ENCODE measurements around the gene IL20. TPM values are rescaled to one million over a fixed set of nuclear protein-coding genes. Genes with fewer than 3 reads are reported as not detected.

The IL20 gene
- total and polyA plus RNA-seq, 10 of the 15 experiments (the other 5 are each of a cell fraction or from before 2014, with no cell fraction given) = 0.08 to 0.13 TPM; not detected in 8

DNA sequence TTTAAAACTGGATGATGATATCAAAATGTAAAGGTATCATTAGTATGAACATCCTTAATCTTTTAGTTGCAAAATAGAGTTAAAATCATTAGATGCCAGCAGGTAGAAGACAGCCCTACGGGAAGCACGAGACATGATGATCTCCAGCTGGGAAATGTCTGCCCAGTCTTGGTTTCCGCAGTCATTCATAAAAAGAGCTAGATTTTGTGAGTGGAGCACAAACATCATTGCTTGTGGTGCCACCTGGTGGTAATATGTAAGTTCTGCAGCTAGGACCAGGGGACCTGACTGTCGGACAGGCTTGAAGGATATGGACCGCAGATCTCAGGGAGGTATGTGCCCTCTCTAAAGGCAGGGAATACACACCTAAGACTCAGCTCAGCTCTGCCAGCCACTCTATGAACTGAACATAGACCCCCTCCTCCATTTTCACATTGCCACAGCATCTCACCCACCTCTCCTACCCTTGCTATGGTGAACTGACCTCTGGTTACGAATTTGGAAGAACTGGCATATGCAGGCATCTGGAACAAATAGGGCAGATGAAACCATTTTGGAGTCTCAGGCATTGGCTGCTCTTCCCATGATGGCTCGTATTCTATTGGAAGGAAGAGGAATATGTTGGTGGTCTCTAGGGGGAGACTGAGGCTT lies 47.1 kb downstream of the IL20 start (continued):
- TF ChIP-seq, protein P1, sequence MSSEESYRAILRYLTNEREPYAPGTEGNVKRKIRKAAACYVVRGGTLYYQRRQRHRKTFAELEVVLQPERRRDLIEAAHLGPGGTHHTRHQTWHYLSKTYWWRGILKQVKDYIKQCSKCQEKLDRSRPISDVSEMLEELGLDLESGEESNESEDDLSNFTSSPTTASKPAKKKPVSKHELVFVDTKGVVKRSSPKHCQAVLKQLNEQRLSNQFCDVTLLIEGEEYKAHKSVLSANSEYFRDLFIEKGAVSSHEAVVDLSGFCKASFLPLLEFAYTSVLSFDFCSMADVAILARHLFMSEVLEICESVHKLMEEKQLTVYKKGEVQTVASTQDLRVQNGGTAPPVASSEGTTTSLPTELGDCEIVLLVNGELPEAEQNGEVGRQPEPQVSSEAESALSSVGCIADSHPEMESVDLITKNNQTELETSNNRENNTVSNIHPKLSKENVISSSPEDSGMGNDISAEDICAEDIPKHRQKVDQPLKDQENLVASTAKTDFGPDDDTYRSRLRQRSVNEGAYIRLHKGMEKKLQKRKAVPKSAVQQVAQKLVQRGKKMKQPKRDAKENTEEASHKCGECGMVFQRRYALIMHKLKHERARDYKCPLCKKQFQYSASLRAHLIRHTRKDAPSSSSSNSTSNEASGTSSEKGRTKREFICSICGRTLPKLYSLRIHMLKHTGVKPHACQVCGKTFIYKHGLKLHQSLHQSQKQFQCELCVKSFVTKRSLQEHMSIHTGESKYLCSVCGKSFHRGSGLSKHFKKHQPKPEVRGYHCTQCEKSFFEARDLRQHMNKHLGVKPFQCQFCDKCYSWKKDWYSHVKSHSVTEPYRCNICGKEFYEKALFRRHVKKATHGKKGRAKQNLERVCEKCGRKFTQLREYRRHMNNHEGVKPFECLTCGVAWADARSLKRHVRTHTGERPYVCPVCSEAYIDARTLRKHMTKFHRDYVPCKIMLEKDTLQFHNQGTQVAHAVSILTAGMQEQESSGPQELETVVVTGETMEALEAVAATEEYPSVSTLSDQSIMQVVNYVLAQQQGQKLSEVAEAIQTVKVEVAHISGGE (CRISPR knock-in tag; IDR thresholded peaks at IDR 0.05) = no peak
- TF ChIP-seq RELA (IDR thresholded peaks at IDR 0.05; ENCODE audit: borderline replicate concordance, partially characterized antibody) (no peak), EP300 (IDR thresholded peaks at IDR 0.05; ENCODE audit: borderline replicate concordance in 1 of 2, control insufficient read depth in 1 of 2, low read depth in 2 of 2, low read length in 2 of 2) (no peak), SIN3A (IDR thresholded peaks at IDR 0.05; ENCODE audit: low read depth, low read length) (no peak), TAF1 (IDR thresholded peaks at IDR 0.05; ENCODE audit: borderline replicate concordance, low read depth, low read length) (no peak), RB1 (IDR thresholded peaks at IDR 0.05; ENCODE audit: borderline replicate concordance) (0 out of 2 replicates have a peak, but pooled peaks have one; percentile 7), TCF12 (IDR thresholded peaks at IDR 0.05; ENCODE audit: low read depth, low read length) (peak; percentile 45; the same call in 1 of the 2 replicates), BMI1 (IDR thresholded peaks at IDR 0.05; ENCODE audit: borderline replicate concordance) (no peak), ZZZ3 (IDR thresholded peaks at IDR 0.05; ENCODE audit: control insufficient read depth, insufficient read length, low read depth) (no peak), IKZF1 (conservative IDR thresholded peaks at IDR 0.05) (no peak), YY1 (IDR thresholded peaks at IDR 0.05; ENCODE audit: low read depth, low read length) (0 out of 2 replicates have a peak, but pooled peaks have one; percentile 36), SIX5 (IDR thresholded peaks at IDR 0.05; ENCODE audit: low read depth, low read length, severe bottlenecking) (no peak), ETV6 (conservative IDR thresholded peaks at IDR 0.05 in 1 of 2, IDR thresholded peaks at IDR 0.05 in 1 of 2; ENCODE audit: borderline replicate concordance in 1 of 2, low read depth in 1 of 2) (no peak), BRCA1 (IDR thresholded peaks at IDR 0.05; ENCODE audit: low read depth, low read length) (no peak), NR2C1 (IDR thresholded peaks at IDR 0.05) (no peak), RAD21 (IDR thresholded peaks at IDR 0.05; ENCODE audit: insufficient read depth, low read depth, low read length) (peak; percentile 76)
- TF ChIP-seq, protein P2, sequence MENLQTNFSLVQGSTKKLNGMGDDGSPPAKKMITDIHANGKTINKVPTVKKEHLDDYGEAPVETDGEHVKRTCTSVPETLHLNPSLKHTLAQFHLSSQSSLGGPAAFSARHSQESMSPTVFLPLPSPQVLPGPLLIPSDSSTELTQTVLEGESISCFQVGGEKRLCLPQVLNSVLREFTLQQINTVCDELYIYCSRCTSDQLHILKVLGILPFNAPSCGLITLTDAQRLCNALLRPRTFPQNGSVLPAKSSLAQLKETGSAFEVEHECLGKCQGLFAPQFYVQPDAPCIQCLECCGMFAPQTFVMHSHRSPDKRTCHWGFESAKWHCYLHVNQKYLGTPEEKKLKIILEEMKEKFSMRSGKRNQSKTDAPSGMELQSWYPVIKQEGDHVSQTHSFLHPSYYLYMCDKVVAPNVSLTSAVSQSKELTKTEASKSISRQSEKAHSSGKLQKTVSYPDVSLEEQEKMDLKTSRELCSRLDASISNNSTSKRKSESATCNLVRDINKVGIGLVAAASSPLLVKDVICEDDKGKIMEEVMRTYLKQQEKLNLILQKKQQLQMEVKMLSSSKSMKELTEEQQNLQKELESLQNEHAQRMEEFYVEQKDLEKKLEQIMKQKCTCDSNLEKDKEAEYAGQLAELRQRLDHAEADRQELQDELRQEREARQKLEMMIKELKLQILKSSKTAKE (IDR thresholded peaks at IDR 0.05; ENCODE audit: low read depth, poor library complexity, severe bottlenecking) = no peak
- TF ChIP-seq, protein P3, sequence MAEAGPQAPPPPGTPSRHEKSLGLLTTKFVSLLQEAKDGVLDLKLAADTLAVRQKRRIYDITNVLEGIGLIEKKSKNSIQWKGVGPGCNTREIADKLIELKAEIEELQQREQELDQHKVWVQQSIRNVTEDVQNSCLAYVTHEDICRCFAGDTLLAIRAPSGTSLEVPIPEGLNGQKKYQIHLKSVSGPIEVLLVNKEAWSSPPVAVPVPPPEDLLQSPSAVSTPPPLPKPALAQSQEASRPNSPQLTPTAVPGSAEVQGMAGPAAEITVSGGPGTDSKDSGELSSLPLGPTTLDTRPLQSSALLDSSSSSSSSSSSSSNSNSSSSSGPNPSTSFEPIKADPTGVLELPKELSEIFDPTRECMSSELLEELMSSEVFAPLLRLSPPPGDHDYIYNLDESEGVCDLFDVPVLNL (IDR thresholded peaks at IDR 0.05; ENCODE audit: low read depth, low read length) = no peak
- TF ChIP-seq, protein P4, sequence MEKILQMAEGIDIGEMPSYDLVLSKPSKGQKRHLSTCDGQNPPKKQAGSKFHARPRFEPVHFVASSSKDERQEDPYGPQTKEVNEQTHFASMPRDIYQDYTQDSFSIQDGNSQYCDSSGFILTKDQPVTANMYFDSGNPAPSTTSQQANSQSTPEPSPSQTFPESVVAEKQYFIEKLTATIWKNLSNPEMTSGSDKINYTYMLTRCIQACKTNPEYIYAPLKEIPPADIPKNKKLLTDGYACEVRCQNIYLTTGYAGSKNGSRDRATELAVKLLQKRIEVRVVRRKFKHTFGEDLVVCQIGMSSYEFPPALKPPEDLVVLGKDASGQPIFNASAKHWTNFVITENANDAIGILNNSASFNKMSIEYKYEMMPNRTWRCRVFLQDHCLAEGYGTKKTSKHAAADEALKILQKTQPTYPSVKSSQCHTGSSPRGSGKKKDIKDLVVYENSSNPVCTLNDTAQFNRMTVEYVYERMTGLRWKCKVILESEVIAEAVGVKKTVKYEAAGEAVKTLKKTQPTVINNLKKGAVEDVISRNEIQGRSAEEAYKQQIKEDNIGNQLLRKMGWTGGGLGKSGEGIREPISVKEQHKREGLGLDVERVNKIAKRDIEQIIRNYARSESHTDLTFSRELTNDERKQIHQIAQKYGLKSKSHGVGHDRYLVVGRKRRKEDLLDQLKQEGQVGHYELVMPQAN (conservative IDR thresholded peaks at IDR 0.05) = no peak

Data from GM12878 (cell line).